K562 (cell line): Measurements from ENCODE around the gene BAD. TPM values are rescaled to one million over a fixed set of nuclear protein-coding genes. Genes with fewer than 3 reads are reported as not detected.
A peak's percentile ranks its signal among the peaks of the same experiment; 100 is the strongest.

ENCODE experiments used
- ATAC-seq: fragments of 200-7000 bp; cut with Tn5 transposase; 3 replicates; pipeline ENCODE4 v1.9.1; 2020; ENCODE audit warnings: moderate library complexity
- BruUV-seq: library from RNA; stranded (reverse); fragments of 400-500 nt; replicated peaks from 2 replicates; lab custom pipeline; 2021; lab: Mats Ljungman, UMichigan
- CTCF ChIA-PET: fragments of 300-600 bp; formaldehyde crosslinking; extraction: SDS; loops from one replicate; lab custom pipeline; 2021; ENCODE audit warnings: low intra/inter-chr PET ratio; lab: Yijun Ruan, JAX
- POLR2A ChIA-PET: fragments of 300-600, 350-650 bp; sonication (Branson Sonifier 250); formaldehyde crosslinking; extraction: SDS; loops from one replicate; lab custom pipeline; 2021; ENCODE audit warnings: antibody characterized with exemption, inconsistent platforms; lab: Yijun Ruan, JAX
- DNase-seq, 4 experiments: peaks; one replicate each; pipeline versions ENCODE4 v3.0.0 to v3.0.0-alpha.2; 2011 to 2018; ENCODE audit warnings: low spot score in 3 of 4, mixed read lengths in 3 of 4; ENCODE audit errors: extremely low read depth in 1 of 4
- FAIRE-seq: peaks from 2 replicates; lab custom pipeline; 2011; peaks lifted over from hg19 to GRCh38; lab: Jason Lieb, UNC
- H2AFZ ChIP-seq: 2 replicates; pipeline ENCODE4 v1.6.0; 2011; ENCODE audit warnings: low read depth, low read length, control low read depth, inconsistent platforms
- H3K27ac ChIP-seq: fragments of 200-600 bp; 3 replicates; pipeline ENCODE4 v1.8.0; 2011; ENCODE audit warnings: low read depth, mild to moderate bottlenecking, control low read depth, inconsistent platforms, low read length, moderate library complexity, mixed read lengths; ENCODE audit errors: extremely low read depth
- H3K27me3 ChIP-seq, 2 experiments: fragments of 300-600 bp in 1 of 2; 2 replicates in 1 of 2; 3 replicates in 1 of 2; pipeline versions ENCODE4 v1.6.0 to v1.8.0; 2011; ENCODE audit warnings: inconsistent platforms in 2 of 2, low read length in 2 of 2, mild to moderate bottlenecking in 1 of 2, mixed read lengths in 1 of 2, moderate library complexity in 1 of 2; ENCODE audit not compliant: control insufficient read depth in 2 of 2, insufficient read depth in 2 of 2
- H3K36me3 ChIP-seq: fragments of 300-600 bp; 3 replicates; pipeline ENCODE4 v1.8.0; 2011; ENCODE audit warnings: mild to moderate bottlenecking, low read length, inconsistent platforms; ENCODE audit not compliant: control insufficient read depth, insufficient read depth
- H3K4me1 ChIP-seq, 2 experiments: fragments of 200-600 bp in 1 of 2; replicated peaks in 1 of 2; 2 replicates in 1 of 2; 3 replicates in 1 of 2; pipeline versions ENCODE4 v1.5.1 to v1.8.0; 2011; ENCODE audit warnings: inconsistent platforms in 2 of 2, low read length in 2 of 2, mild to moderate bottlenecking in 1 of 2, mixed read lengths in 1 of 2, moderate library complexity in 1 of 2; ENCODE audit not compliant: control insufficient read depth in 2 of 2, insufficient read depth in 2 of 2
- H3K4me2 ChIP-seq: 2 replicates; pipeline ENCODE4 v1.6.1; 2011; ENCODE audit warnings: low read length, control low read depth, inconsistent platforms, mixed read lengths; ENCODE audit not compliant: insufficient read depth
- H3K4me3 ChIP-seq: fragments of 200-600 bp; sonication (generic), shearing (Covaris generic); 2 replicates; pipeline ENCODE4 v1.5.1; 2016; ENCODE audit warnings: control low read depth, inconsistent platforms
- H3K79me2 ChIP-seq: fragments of 200-600 bp; 3 replicates; pipeline ENCODE4 v1.8.0; 2011; ENCODE audit warnings: low read length, inconsistent platforms; ENCODE audit not compliant: control insufficient read depth, insufficient read depth
- H3K9ac ChIP-seq, 2 experiments: 2 replicates each; pipeline versions ENCODE4 v1.6.0 to v1.6.1; 2011; ENCODE audit warnings: low read depth in 2 of 2, low read length in 2 of 2, control low read depth in 1 of 2, inconsistent platforms in 1 of 2, mild to moderate bottlenecking in 1 of 2, mixed read lengths in 1 of 2; ENCODE audit not compliant: insufficient read depth in 1 of 2
- H3K9me1 ChIP-seq: one replicate; pipeline ENCODE4 v1.6.0; 2011; ENCODE audit warnings: inconsistent platforms, mild to moderate bottlenecking, low read length, moderate library complexity; ENCODE audit not compliant: control insufficient read depth, insufficient read depth
- H3K9me3 ChIP-seq: replicated peaks from 2 replicates; pipeline ENCODE4 v1.5.1; 2011; ENCODE audit warnings: low read depth, low read length, inconsistent platforms; ENCODE audit not compliant: control insufficient read depth, insufficient read depth
- H4K20me1 ChIP-seq: replicated peaks from 2 replicates; pipeline ENCODE4 v1.6.1; 2011; ENCODE audit warnings: low read length, inconsistent platforms, mixed read lengths; ENCODE audit not compliant: control insufficient read depth, insufficient read depth
- BCOR ChIP-seq: fragments of 450-650 bp; IDR thresholded peaks from 2 replicates; pipeline ENCODE4 v1.6.1; 2016
- CBX3 ChIP-seq, 2 experiments: IDR thresholded peaks; 1 replicate in 1 of 2; 2 replicates in 1 of 2; pipeline ENCODE4 v1.6.1; 2012; ENCODE audit warnings: inconsistent platforms in 2 of 2, low read length in 2 of 2, borderline replicate concordance in 1 of 2, control low read depth in 1 of 2
- CCAR2 ChIP-seq: fragments of 200-400 bp; formaldehyde crosslinking; IDR thresholded peaks from 2 replicates; pipeline ENCODE4 v1.6.1; 2017; ENCODE audit warnings: mild to moderate bottlenecking, low read depth, low read length
- HDAC2 ChIP-seq: fragments of 450-650 bp; IDR thresholded peaks from 2 replicates; pipeline ENCODE4 v1.6.1; 2016; ENCODE audit warnings: mild to moderate bottlenecking
- HLTF ChIP-seq: fragments of 450-650 bp; IDR thresholded peaks from 2 replicates; pipeline ENCODE4 v1.6.1; 2016
- KDM1A ChIP-seq, 2 experiments: fragments of 450-650 bp; IDR thresholded peaks; 2 replicates each; pipeline ENCODE4 v1.6.1; 2016; ENCODE audit warnings: mild to moderate bottlenecking in 2 of 2
- MYC ChIP-seq, 2 experiments: fragments of 250-450 bp in 1 of 2; sonication (Bioruptor Pico) in 1 of 2; IDR thresholded peaks; 2 replicates each; pipeline versions ENCODE4 v1.5.1 to v1.6.1; 2012 to 2021; ENCODE audit warnings: low read depth in 2 of 2, borderline replicate concordance in 1 of 2, improper control_type of control experiment in 1 of 2, low read length in 1 of 2, mild to moderate bottlenecking in 1 of 2, moderate library complexity in 1 of 2
- NFYB ChIP-seq: IDR thresholded peaks from 2 replicates; pipeline ENCODE4 v1.6.1; 2011; ENCODE audit warnings: mild to moderate bottlenecking, moderate library complexity; ENCODE audit not compliant: insufficient read length; ENCODE audit errors: extremely low read depth
- RAD51 ChIP-seq: fragments of 450-650 bp; IDR thresholded peaks from 2 replicates; pipeline ENCODE4 v1.7.1; 2016; ENCODE audit warnings: low read depth, mild to moderate bottlenecking, borderline replicate concordance
- RBM25 ChIP-seq: fragments of 200-400 bp; formaldehyde crosslinking; IDR thresholded peaks from 2 replicates; pipeline ENCODE4 v1.6.1; 2018; ENCODE audit warnings: low read length, low read depth, moderate library complexity; ENCODE audit not compliant: severe bottlenecking
- RCOR1 ChIP-seq, 2 experiments: IDR thresholded peaks; 2 replicates each; pipeline ENCODE4 v1.6.1; 2012; ENCODE audit warnings: low read depth in 2 of 2, low read length in 2 of 2, borderline replicate concordance in 1 of 2, improper control_type of control experiment in 1 of 2
- SMARCA5 ChIP-seq: fragments of 450-650 bp; IDR thresholded peaks from 2 replicates; pipeline ENCODE4 v1.6.1; 2016
- SP1 ChIP-seq: sonication (generic); formaldehyde crosslinking; IDR thresholded peaks from 2 replicates; pipeline ENCODE4 v1.8.1; 2022; ENCODE audit warnings: mild to moderate bottlenecking, missing genetic modification reagents
- TRIM24 ChIP-seq, 2 experiments: fragments of 450-650 bp; IDR thresholded peaks; 2 replicates each; pipeline ENCODE4 v1.6.1; 2016
- USF1 ChIP-seq: sonication (generic); formaldehyde crosslinking; IDR thresholded peaks from 2 replicates; pipeline ENCODE4 v1.9.0; 2022; ENCODE audit warnings: mild to moderate bottlenecking, missing genetic modification reagents
- ZNF212 ChIP-seq: fragments of 450-650 bp; formaldehyde crosslinking; IDR thresholded peaks from 2 replicates; pipeline ENCODE4 v1.4.0; 2020; ENCODE audit warnings: mild to moderate bottlenecking
- WGBS: fragments of 100-300 bp; shearing (Covaris generic); methylation state at CpG from one replicate; pipeline ENCODE4 v1.1.6; 2016; ENCODE audit warnings: low coverage, mixed read lengths; ENCODE audit not compliant: insufficient coverage; ENCODE audit errors: missing lambda C conversion rate; 5-methylcytosine and 5-hydroxymethylcytosine counted together
- in situ Hi-C: fragments of 300-500 bp; cut with MboI; formaldehyde crosslinking; loops from 4 replicates; pipeline ENCODE4 v1.15.0; 2018; ENCODE audit warnings: inconsistent platforms, mixed read lengths
- intact Hi-C: fragments of 100-400 bp; cut with micrococcal nuclease; formaldehyde crosslinking; loops from 2 replicates; pipeline ENCODE4 v1.14.2; 2022
- polyA plus RNA-seq, 8 experiments: library from polyadenylated mRNA; depleted of rRNA in 4 of 8; stranded (reverse) in 5 of 8; unstranded in 3 of 8; fragments of >200 nt; fragmentation: Nextera tagmentation in 2 of 8; fragmentation: Illumina TruSeq in 1 of 8; extraction: Ambion mirVana in 2 of 8; extraction: Trizol in 1 of 8; gene quantifications; 2 replicates each; pipeline versions ENCODE4 v1.2.1 to v1.2.3, GENCODE V29; 2011 to 2014; ENCODE audit warnings: inconsistent platforms in 1 of 8, missing spikeins in 1 of 8
- total RNA-seq, 7 experiments: library from RNA; depleted of rRNA in 6 of 7; stranded (reverse); fragments of >200 nt in 6 of 7; fragmentation: Illumina TruSeq in 2 of 7; extraction: Trizol in 2 of 7; gene quantifications; 2 replicates each; pipeline versions ENCODE4 v1.2.1 to v1.2.3, GENCODE V29; 2011 to 2021; ENCODE audit warnings: low replicate concordance in 1 of 7
- TF ChIP-seq, protein P1 (sequence below): fragments of 450-650 bp; IDR thresholded peaks from 2 replicates; pipeline ENCODE4 v1.6.1; 2016
- TF ChIP-seq, protein P2 (sequence below): sonication (generic); formaldehyde crosslinking; IDR thresholded peaks from 2 replicates; pipeline ENCODE4 v1.5.0; 2020; ENCODE audit warnings: missing genetic modification reagents

The BAD gene
- total and polyA plus RNA-seq, 9 of the 15 experiments (the other 6 are each of a cell fraction or from before 2014, with no cell fraction given): 0.61 to 45.6 (median 11.8) TPM

DNA sequence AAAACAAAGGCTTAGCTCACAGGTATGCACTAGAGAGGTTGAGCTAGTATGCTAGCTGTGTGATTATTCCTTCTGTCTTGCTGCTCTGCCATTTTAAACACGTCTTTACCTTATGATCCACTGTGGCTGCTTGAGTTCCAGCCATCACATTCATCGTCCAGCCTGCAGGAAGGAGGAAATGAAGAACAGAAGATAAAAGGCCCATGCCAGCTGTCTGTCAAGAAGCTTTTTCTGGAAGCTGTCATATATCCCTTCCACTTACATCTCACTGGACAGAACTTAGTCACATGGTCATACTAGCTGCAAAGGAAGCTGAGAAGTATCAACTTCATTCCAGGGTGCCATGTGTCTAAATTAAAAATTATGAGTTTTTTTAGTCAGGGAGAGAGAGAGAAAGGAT, 42.9 kb upstream of the BAD start:
- WGBS: 15% methylated on average over 2 of the region's 2 CpGs
- no peak for FAIRE-seq
- intact Hi-C loops: no loop called here

More for the DNA sequence above, 42.9 kb upstream of the BAD start:
- no TSS peak for BruUV-seq
- Histone ChIP-seq H3K4me1 (peaks cover 18 to 44% of the 10 kb centered on the region in 2 experiments), H3K9ac (no peak overlapping the region), H3K9me3 (no peaks in the 10 kb centered on the region; the same call in 1 of the 2 replicates), H4K20me1 (no peaks in the 10 kb centered on the region), H3K27me3 (no peaks in the 10 kb centered on the region), H3K4me3 (no peak overlapping the region), H2AFZ (no peak overlapping the region), H3K9me1 (no peaks in the 10 kb centered on the region), H3K79me2 (no peaks in the 10 kb centered on the region), H3K4me2 (no peak overlapping the region), H3K27ac (no peak overlapping the region), H3K36me3 (peaks cover 5% of the 10 kb centered on the region; the same call in 2 of the 3 replicates)
- POLR2A ChIA-PET: interaction anchor here (1.5 kb wide), 1 partner anchor 10 kb away, joined by 6 read pairs; the partner anchor contains the start of genes PRDX5 and TRMT112
- TF ChIP-seq HLTF (peak; percentile 96), SP1 (CRISPR knock-in tag) (no peak), BCOR (peak; percentile 87), NFYB (peak; percentile 32), TRIM24 (IDR thresholded peaks at IDR 0.05) (0 out of 4 replicates have a peak, but pooled peaks of 1 of the 2 experiments have one; percentile 12), USF1 (CRISPR knock-in tag) (peak; percentile 35), CBX3 (IDR thresholded peaks at IDR 0.05; ENCODE audit: borderline replicate concordance in 1 of 2, low read length in 2 of 2) (peak in 1 of 2 experiments; percentile 87; a peak in 2 of 3 replicates), ZNF212 (CRISPR knock-in tag) (no peak), CCAR2 (no peak), RBM25 (peak; percentile 91), KDM1A (IDR thresholded peaks at IDR 0.05) (peak; percentile 33 to 51; a peak in 2 of 4 replicates), RAD51 (0 out of 2 replicates have a peak, but pooled peaks have one; percentile 28), HDAC2 (peak; percentile 40; the same call in 1 of the 2 replicates), SMARCA5 (peak; percentile 91), MYC (IDR thresholded peaks at IDR 0.05; ENCODE audit: low read depth, low read length) (no peak), MYC (CRISPR knock-in tag; IDR thresholded peaks at IDR 0.05; ENCODE audit: borderline replicate concordance, low read depth) (no peak), RCOR1 (IDR thresholded peaks at IDR 0.05; ENCODE audit: borderline replicate concordance in 1 of 2, low read depth in 2 of 2, low read length in 2 of 2) (0 out of 4 replicates have a peak, but pooled peaks of 1 of the 2 experiments have one; percentile 48)
- TF ChIP-seq, protein P1, sequence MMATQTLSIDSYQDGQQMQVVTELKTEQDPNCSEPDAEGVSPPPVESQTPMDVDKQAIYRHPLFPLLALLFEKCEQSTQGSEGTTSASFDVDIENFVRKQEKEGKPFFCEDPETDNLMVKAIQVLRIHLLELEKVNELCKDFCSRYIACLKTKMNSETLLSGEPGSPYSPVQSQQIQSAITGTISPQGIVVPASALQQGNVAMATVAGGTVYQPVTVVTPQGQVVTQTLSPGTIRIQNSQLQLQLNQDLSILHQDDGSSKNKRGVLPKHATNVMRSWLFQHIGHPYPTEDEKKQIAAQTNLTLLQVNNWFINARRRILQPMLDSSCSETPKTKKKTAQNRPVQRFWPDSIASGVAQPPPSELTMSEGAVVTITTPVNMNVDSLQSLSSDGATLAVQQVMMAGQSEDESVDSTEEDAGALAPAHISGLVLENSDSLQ: peak; percentile 71
- TF ChIP-seq, protein P2, sequence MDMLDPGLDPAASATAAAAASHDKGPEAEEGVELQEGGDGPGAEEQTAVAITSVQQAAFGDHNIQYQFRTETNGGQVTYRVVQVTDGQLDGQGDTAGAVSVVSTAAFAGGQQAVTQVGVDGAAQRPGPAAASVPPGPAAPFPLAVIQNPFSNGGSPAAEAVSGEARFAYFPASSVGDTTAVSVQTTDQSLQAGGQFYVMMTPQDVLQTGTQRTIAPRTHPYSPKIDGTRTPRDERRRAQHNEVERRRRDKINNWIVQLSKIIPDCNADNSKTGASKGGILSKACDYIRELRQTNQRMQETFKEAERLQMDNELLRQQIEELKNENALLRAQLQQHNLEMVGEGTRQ: peak; percentile 29; the same call in 1 of the 2 replicates
- DNase-seq: no peak
- ATAC-seq: no peak
- in situ Hi-C loops: no loop called here
- CTCF ChIA-PET: no interaction called here
